Mucosa of gallbladder (tissue), 1 donor: ENCODE results near the gene ZDHHC14. TPM values are rescaled to one million over a fixed set of nuclear protein-coding genes. Genes with fewer than 3 reads are reported as not detected.
"Not testable (repeated sequence)": the region's sequence is repeated elsewhere in the genome, so short reads cannot be mapped to it uniquely, and the experiment has no call there.

Source experiments
- DNase-seq: peaks from one replicate; pipeline ENCODE4 v3.0.0-alpha.2; 2020; ENCODE audit warnings: low spot score
- total RNA-seq: library from RNA; stranded (reverse); gene quantifications from one replicate; pipeline ENCODE4 v1.2.1, GENCODE V29; 2021
- donor health status: DM: no; HTN: no; CAD: no.

ZDHHC14 gene
- total RNA-seq, 1 donor from 2014 or later, result 17.8 TPM

- no peak for DNase-seq
These were observed 333.1 kb downstream of the ZDHHC14 start for GRCh38 chr6:157714153-157714490.

- peak; percentile 63 for DNase-seq
These were observed 334.8 kb downstream of the ZDHHC14 start for GRCh38 chr6:157715728-157716164.

- DNase-seq, result no peak
These were observed 335.4 kb downstream of the ZDHHC14 start for GRCh38 chr6:157716251-157716995.

GRCh38 chr6:157717340-157717748 is 336.4 kb downstream of the ZDHHC14 start:
- no peak for DNase-seq

- no peak for DNase-seq
These were observed 337.7 kb downstream of the ZDHHC14 start for GRCh38 chr6:157718503-157719187.

- DNase-seq, result not testable (repeated sequence)
These were observed 340.0 kb downstream of the ZDHHC14 start for GRCh38 chr6:157720964-157721363.

GRCh38 chr6:157721426-157721825 is 340.4 kb downstream of the ZDHHC14 start:
- DNase-seq, result no peak

GRCh38 chr6:157721830-157722229 is 340.8 kb downstream of the ZDHHC14 start:
- DNase-seq, result no peak

- no peak for DNase-seq
These were observed 342.4 kb downstream of the ZDHHC14 start for GRCh38 chr6:157723376-157723775.

GRCh38 chr6:157724138-157724820 is 343.3 kb downstream of the ZDHHC14 start:
- DNase-seq, result no peak

GRCh38 chr6:157724960-157725741 is 344.2 kb downstream of the ZDHHC14 start:
- no peak for DNase-seq

- no peak for DNase-seq
These were observed 344.8 kb downstream of the ZDHHC14 start for GRCh38 chr6:157725836-157726235.

GRCh38 chr6:157726892-157727628 is 346.1 kb downstream of the ZDHHC14 start:
- DNase-seq, result no peak

Other genes starting within 250 kb of the ZDHHC14 start
- 13.1 TPM for gene TMEM242, start 57.7 kb upstream of the ZDHHC14 start, total RNA-seq